Inferior parietal cortex (tissue), 1 donor: ENCODE results near the gene WBP1L.

ENCODE experiments used
- DNase-seq: peaks from one replicate; pipeline ENCODE4 v3.0.0-alpha.2; 2016; ENCODE audit errors: extremely low spot score

WBP1L gene

GRCh38 chr10:102780527-102780808, 36.7 kb downstream of the WBP1L start:
- DNase-seq: no peak

- no peak for DNase-seq
These were observed 37.6 kb downstream of the WBP1L start for GRCh38 chr10:102781090-102781920.

- no peak for DNase-seq
These were observed 38.3 kb downstream of the WBP1L start for GRCh38 chr10:102781921-102782557.

- DNase-seq: no peak
These were observed 39.2 kb downstream of the WBP1L start for GRCh38 chr10:102782673-102783551.

GRCh38 chr10:102783568-102783967, 39.8 kb downstream of the WBP1L start:
- no peak for DNase-seq

- no peak for DNase-seq
These were observed 42.1 kb downstream of the WBP1L start for GRCh38 chr10:102785818-102786217.

- no peak for DNase-seq
These were observed 48.1 kb downstream of the WBP1L start for GRCh38 chr10:102791754-102792395.

- no peak for DNase-seq
These were observed 52.0 kb downstream of the WBP1L start for GRCh38 chr10:102795453-102796406.

- DNase-seq: no peak
These were observed 52.8 kb downstream of the WBP1L start for GRCh38 chr10:102796407-102797176.

GRCh38 chr10:102799691-102800471, 56.1 kb downstream of the WBP1L start:
- no peak for DNase-seq

- no peak for DNase-seq
These were observed 57.0 kb downstream of the WBP1L start for GRCh38 chr10:102800611-102801335.

GRCh38 chr10:102801496-102801895, 57.7 kb downstream of the WBP1L start:
- no peak for DNase-seq

- DNase-seq: no peak
These were observed 58.2 kb downstream of the WBP1L start for GRCh38 chr10:102801978-102802377.

- no peak for DNase-seq
These were observed 59.3 kb downstream of the WBP1L start for GRCh38 chr10:102802920-102803534.

- no peak for DNase-seq
These were observed 60.8 kb downstream of the WBP1L start for GRCh38 chr10:102804382-102805055.

GRCh38 chr10:102808380-102808779, 64.6 kb downstream of the WBP1L start:
- no peak for DNase-seq

- DNase-seq: no peak
These were observed 67.6 kb downstream of the WBP1L start for GRCh38 chr10:102811346-102811745.
